Immature natural killer cell (primary cell): Measurements from ENCODE around the gene ATP1B1. TPM values are rescaled to one million over a fixed set of nuclear protein-coding genes. Genes with fewer than 3 reads are reported as not detected.
A peak's percentile ranks its signal among the peaks of the same experiment; 100 is the strongest.

Source experiments
- DNase-seq, 3 donors: peaks; one replicate each; pipeline ENCODE4 v3.0.0; 2022; ENCODE audit warnings: mixed read lengths in 1 of 3
- H3K27ac Mint-ChIP-seq, 6 donors: one replicate each; pipeline ENCODE4 v1.8.0; 2020; ENCODE audit warnings: mixed read lengths in 6 of 6, mild to moderate bottlenecking in 5 of 6, inconsistent platforms in 4 of 6, moderate library complexity in 3 of 6
- H3K27me3 Mint-ChIP-seq, 3 donors: one replicate each; pipeline ENCODE4 v1.8.0; 2020 to 2021; ENCODE audit warnings: low read depth in 3 of 3, mild to moderate bottlenecking in 3 of 3, mixed read lengths in 3 of 3, moderate library complexity in 3 of 3, inconsistent platforms in 1 of 3
- H3K36me3 Mint-ChIP-seq, 3 donors: one replicate each; pipeline ENCODE4 v1.8.0; 2020; ENCODE audit warnings: mixed read lengths in 3 of 3, inconsistent platforms in 2 of 3, mild to moderate bottlenecking in 2 of 3
- H3K4me1 Mint-ChIP-seq, 2 donors: one replicate each; pipeline ENCODE4 v1.8.0; 2020; ENCODE audit warnings: inconsistent platforms in 2 of 2, mild to moderate bottlenecking in 2 of 2, mixed read lengths in 2 of 2, moderate library complexity in 1 of 2
- H3K4me3 Mint-ChIP-seq, 5 donors: one replicate each; pipeline ENCODE4 v1.8.0; 2020; ENCODE audit warnings: mild to moderate bottlenecking in 5 of 5, mixed read lengths in 5 of 5, inconsistent platforms in 3 of 5, moderate library complexity in 3 of 5
- H3K9me3 Mint-ChIP-seq, 6 donors: one replicate each; pipeline ENCODE4 v1.8.0; 2020; ENCODE audit warnings: mild to moderate bottlenecking in 6 of 6, mixed read lengths in 6 of 6, inconsistent platforms in 4 of 6, moderate library complexity in 3 of 6
- polyA plus RNA-seq, 3 donors: library from polyadenylated mRNA; unstranded; fragments of 300-500 nt; fragmentation: Illumina TruSeq; gene quantifications; one replicate each; pipeline ENCODE4 v1.2.3, GENCODE V29; 2021

Gene ATP1B1
- polyA plus RNA-seq, 3 donors from 2014 or later = 1.2 to 9.0 (median 2.4) TPM

- Mint-ChIP-seq H3K36me3 (peaks cover 0 to 4% (median 0%) of the 10 kb centered on the region in 3 donors), H3K9me3 (no peaks in the 10 kb centered on the region), H3K27ac (peak overlapping the region in 1 of 6 donors; percentile 53), H3K4me3 (no peak overlapping the region), H3K4me1 (peaks cover 0 to 2% of the 10 kb centered on the region in 2 donors), H3K27me3 (peaks cover 11 to 16% (median 14%) of the 10 kb centered on the region in 3 donors)
- no peak for DNase-seq
Observed at GRCh38 chr1:169086603-169087455, 19.7 kb upstream of the ATP1B1 start.

- no peak for DNase-seq
- Mint-ChIP-seq H3K27me3 (peaks cover 11 to 16% (median 14%) of the 10 kb centered on the region in 3 donors), H3K4me1 (peaks cover 0 to 2% of the 10 kb centered on the region in 2 donors), H3K27ac (no peak overlapping the region), H3K9me3 (no peaks in the 10 kb centered on the region), H3K36me3 (peaks cover 0 to 4% (median 0%) of the 10 kb centered on the region in 3 donors), H3K4me3 (no peak overlapping the region)
Observed at GRCh38 chr1:169087876-169088275, 18.6 kb upstream of the ATP1B1 start.

- H3K27me3 Mint-ChIP-seq = peaks cover 11 to 18% (median 14%) of the 10 kb centered on the region in 3 donors
- peaks cover 0 to 4% (median 0%) of the 10 kb centered on the region in 3 donors for H3K36me3 Mint-ChIP-seq
- H3K27ac Mint-ChIP-seq = peak overlapping the region in 1 of 6 donors; percentile 23
- peaks cover 0 to 2% of the 10 kb centered on the region in 2 donors for H3K4me1 Mint-ChIP-seq
- H3K9me3 Mint-ChIP-seq = no peaks in the 10 kb centered on the region
- DNase-seq = no peak
- no peak overlapping the region for H3K4me3 Mint-ChIP-seq
Observed at GRCh38 chr1:169089776-169090175, 16.7 kb upstream of the ATP1B1 start.

- peaks cover 11 to 19% (median 14%) of the 10 kb centered on the region in 3 donors for H3K27me3 Mint-ChIP-seq
- no peaks in the 10 kb centered on the region for H3K9me3 Mint-ChIP-seq
- peaks cover 0 to 1% (median 0%) of the 10 kb centered on the region in 3 donors for H3K36me3 Mint-ChIP-seq
- H3K4me1 Mint-ChIP-seq = peaks cover 0 to 2% of the 10 kb centered on the region in 2 donors
- DNase-seq = no peak
- no peak overlapping the region for H3K4me3 Mint-ChIP-seq
- H3K27ac Mint-ChIP-seq = no peak overlapping the region
Observed at GRCh38 chr1:169090308-169090899, 16.1 kb upstream of the ATP1B1 start.

GRCh38 chr1:169090900-169091311 lies 15.6 kb upstream of the ATP1B1 start:
- Mint-ChIP-seq H3K9me3 (no peaks in the 10 kb centered on the region), H3K4me3 (no peak overlapping the region), H3K27me3 (peaks cover 11 to 19% (median 16%) of the 10 kb centered on the region in 3 donors), H3K36me3 (no peaks in the 10 kb centered on the region), H3K27ac (no peak overlapping the region), H3K4me1 (peaks cover 0 to 2% of the 10 kb centered on the region in 2 donors)
- no peak for DNase-seq

- Mint-ChIP-seq H3K9me3 (no peaks in the 10 kb centered on the region), H3K27ac (no peak overlapping the region), H3K4me3 (no peak overlapping the region), H3K36me3 (no peaks in the 10 kb centered on the region), H3K27me3 (peaks cover 11 to 21% (median 16%) of the 10 kb centered on the region in 3 donors), H3K4me1 (peaks cover 0 to 1% of the 10 kb centered on the region in 2 donors)
- DNase-seq = no peak
Observed at GRCh38 chr1:169091480-169091941, 15.0 kb upstream of the ATP1B1 start.

GRCh38 chr1:169092399-169092798 lies 14.1 kb upstream of the ATP1B1 start:
- H3K4me3 Mint-ChIP-seq = no peak overlapping the region
- no peaks in the 10 kb centered on the region for H3K9me3 Mint-ChIP-seq
- H3K36me3 Mint-ChIP-seq = no peaks in the 10 kb centered on the region
- H3K27ac Mint-ChIP-seq = no peak overlapping the region
- H3K4me1 Mint-ChIP-seq = no peaks in the 10 kb centered on the region
- no peak for DNase-seq
- H3K27me3 Mint-ChIP-seq = peaks cover 11 to 21% (median 16%) of the 10 kb centered on the region in 3 donors

- H3K4me3 Mint-ChIP-seq = no peak overlapping the region
- no peaks in the 10 kb centered on the region for H3K36me3 Mint-ChIP-seq
Observed at GRCh38 chr1:169094897-169095569, 11.5 kb upstream of the ATP1B1 start.

GRCh38 chr1:169098380-169098779 lies 8.1 kb upstream of the ATP1B1 start:
- Mint-ChIP-seq H3K4me1 (no peaks in the 10 kb centered on the region), H3K9me3 (no peaks in the 10 kb centered on the region), H3K27me3 (peaks cover 1 to 9% (median 2%) of the 10 kb centered on the region in 3 donors), H3K4me3 (no peak overlapping the region), H3K27ac (no peak overlapping the region), H3K36me3 (no peaks in the 10 kb centered on the region)
- no peak for DNase-seq

More at GRCh38 chr1:169094897-169095569, 11.5 kb upstream of the ATP1B1 start:
- H3K27me3 Mint-ChIP-seq = peaks cover 1 to 14% (median 3%) of the 10 kb centered on the region in 3 donors
- no peak overlapping the region for H3K27ac Mint-ChIP-seq
- H3K4me1 Mint-ChIP-seq = no peaks in the 10 kb centered on the region
- no peaks in the 10 kb centered on the region for H3K9me3 Mint-ChIP-seq
- no peak for DNase-seq

- no peak for DNase-seq
- H3K36me3 Mint-ChIP-seq = no peaks in the 10 kb centered on the region
Observed at GRCh38 chr1:169099561-169099960, 6.9 kb upstream of the ATP1B1 start.

GRCh38 chr1:169100208-169100607 lies 6.3 kb upstream of the ATP1B1 start:
- Mint-ChIP-seq H3K36me3 (no peaks in the 10 kb centered on the region), H3K4me3 (no peak overlapping the region), H3K4me1 (no peaks in the 10 kb centered on the region), H3K27ac (no peak overlapping the region), H3K27me3 (peaks cover 1 to 9% (median 2%) of the 10 kb centered on the region in 3 donors), H3K9me3 (no peaks in the 10 kb centered on the region)
- no peak for DNase-seq

More at GRCh38 chr1:169099561-169099960, 6.9 kb upstream of the ATP1B1 start:
- Mint-ChIP-seq H3K27me3 (peaks cover 1 to 8% (median 2%) of the 10 kb centered on the region in 3 donors), H3K4me1 (no peaks in the 10 kb centered on the region), H3K27ac (no peak overlapping the region), H3K9me3 (no peaks in the 10 kb centered on the region), H3K4me3 (no peak overlapping the region)

GRCh38 chr1:169100651-169101088 lies 5.8 kb upstream of the ATP1B1 start:
- DNase-seq = no peak
- Mint-ChIP-seq H3K36me3 (no peaks in the 10 kb centered on the region), H3K9me3 (no peaks in the 10 kb centered on the region), H3K4me3 (no peak overlapping the region), H3K4me1 (peaks cover 0 to 2% of the 10 kb centered on the region in 2 donors), H3K27me3 (peaks cover 0 to 8% (median 1%) of the 10 kb centered on the region in 3 donors), H3K27ac (no peak overlapping the region)

- Mint-ChIP-seq H3K27me3 (peaks cover 3 to 11% (median 5%) of the 10 kb centered on the region in 3 donors), H3K9me3 (no peaks in the 10 kb centered on the region), H3K4me1 (peaks cover 8 to 9% of the 10 kb centered on the region in 2 donors), H3K27ac (no peak overlapping the region), H3K4me3 (no peak overlapping the region), H3K36me3 (no peaks in the 10 kb centered on the region)
- no peak for DNase-seq
Observed at GRCh38 chr1:169102567-169102966, 3.9 kb upstream of the ATP1B1 start.
